WI38 (cell line): ENCODE results near the gene NT5DC1.
A peak's percentile ranks its signal among the peaks of the same experiment; 100 is the strongest.

ENCODE experiments used
- H3K4me3 ChIP-seq: 2 replicates; pipeline ENCODE4 v1.5.1; 2011; ENCODE audit warnings: low read depth, mild to moderate bottlenecking, control low read depth, low read length
- CTCF ChIP-seq: IDR thresholded peaks from 2 replicates; pipeline ENCODE4 v1.5.1; 2012; ENCODE audit warnings: low read depth, mild to moderate bottlenecking, control low read depth, low read length

The NT5DC1 gene

GRCh38 chr6:116258520-116258919 is 157.9 kb downstream of the NT5DC1 start:
- no peak for TF ChIP-seq CTCF
- no peak overlapping the region for H3K4me3 ChIP-seq

- no peak overlapping the region for H3K4me3 ChIP-seq
- no peak for TF ChIP-seq CTCF
Measured at GRCh38 chr6:116263353-116263752, 162.7 kb downstream of the NT5DC1 start.

- H3K4me3 ChIP-seq: no peak overlapping the region
- TF ChIP-seq CTCF: no peak
Measured at GRCh38 chr6:116265041-116265829, 164.6 kb downstream of the NT5DC1 start.

GRCh38 chr6:116266803-116267202 is 166.2 kb downstream of the NT5DC1 start:
- no peak overlapping the region for H3K4me3 ChIP-seq
- TF ChIP-seq CTCF: no peak

- H3K4me3 ChIP-seq: no peak overlapping the region
- TF ChIP-seq CTCF: no peak
Measured at GRCh38 chr6:116267836-116268588, 167.4 kb downstream of the NT5DC1 start.

GRCh38 chr6:116268589-116269293 is 168.1 kb downstream of the NT5DC1 start:
- TF ChIP-seq CTCF: peak; percentile 68; the same call in 1 of the 2 replicates

More at GRCh38 chr6:116268589-116269293, 168.1 kb downstream of the NT5DC1 start:
- H3K4me3 ChIP-seq: no peak overlapping the region
